AG04450 (cell line): ENCODE measurements around the gene RGS4. TPM values are rescaled to one million over a fixed set of nuclear protein-coding genes. Genes with fewer than 3 reads are reported as not detected.

Experiments
- CTCF ChIA-PET: fragments of 300-600, 350-600 bp; formaldehyde crosslinking; extraction: SDS; loops from one replicate; lab custom pipeline; 2022; ENCODE audit warnings: antibody characterized with exemption, inconsistent platforms; lab: Charles Lee
- POLR2A ChIA-PET: fragments of 350-600 bp; formaldehyde crosslinking; extraction: SDS; loops from one replicate; lab custom pipeline; 2021; ENCODE audit warnings: antibody characterized with exemption, inconsistent platforms; lab: Yijun Ruan, JAX
- DNase-seq: peaks from one replicate; pipeline ENCODE4 v3.0.0-alpha.2; 2011; ENCODE audit warnings: low read depth, low spot score
- H3K27ac ChIP-seq: one replicate; pipeline ENCODE4 v1.5.1; 2012; ENCODE audit warnings: low read depth, low read length, control low read depth
- H3K27me3 ChIP-seq: one replicate; pipeline ENCODE4 v1.6.0; 2012; ENCODE audit warnings: low read length; ENCODE audit not compliant: control insufficient read depth, insufficient read depth
- H3K4me3 ChIP-seq: 2 replicates; pipeline ENCODE4 v1.5.1; 2011; ENCODE audit warnings: mild to moderate bottlenecking, low read depth, low read length, control low read depth
- H3K9me3 ChIP-seq: 2 replicates; pipeline ENCODE4 v1.5.1; 2012; ENCODE audit warnings: low read length; ENCODE audit not compliant: control insufficient read depth, insufficient read depth
- polyA plus RNA-seq: library from polyadenylated mRNA; depleted of rRNA; stranded (reverse); fragments of >200 nt; gene quantifications from 2 replicates; pipeline ENCODE4 v1.2.3, GENCODE V29; 2011
- TF ChIP-seq, protein P1 (sequence below): IDR thresholded peaks from 2 replicates; pipeline ENCODE4 v1.5.1; 2011; ENCODE audit warnings: low read depth, low read length, control low read depth, inconsistent platforms

The RGS4 gene
- polyA plus RNA-seq, 1 experiment, result 20.2 TPM

GRCh38 chr1:163066168-163066567, 3.0 kb upstream of the RGS4 start:
- ChIA-PET POLR2A (no interaction called here), CTCF (interaction anchor here (0.9 to 8.0 kb wide), 2 partner anchors 111 to 188 kb away, joined by 3 to 182 read pairs; no protein-coding TSS in a partner anchor)
- no peak for DNase-seq
- Histone ChIP-seq H3K27ac (no peak overlapping the region), H3K27me3 (no peaks in the 10 kb centered on the region), H3K4me3 (no peak overlapping the region), H3K9me3 (no peaks in the 10 kb centered on the region)
- TF ChIP-seq, protein P1, sequence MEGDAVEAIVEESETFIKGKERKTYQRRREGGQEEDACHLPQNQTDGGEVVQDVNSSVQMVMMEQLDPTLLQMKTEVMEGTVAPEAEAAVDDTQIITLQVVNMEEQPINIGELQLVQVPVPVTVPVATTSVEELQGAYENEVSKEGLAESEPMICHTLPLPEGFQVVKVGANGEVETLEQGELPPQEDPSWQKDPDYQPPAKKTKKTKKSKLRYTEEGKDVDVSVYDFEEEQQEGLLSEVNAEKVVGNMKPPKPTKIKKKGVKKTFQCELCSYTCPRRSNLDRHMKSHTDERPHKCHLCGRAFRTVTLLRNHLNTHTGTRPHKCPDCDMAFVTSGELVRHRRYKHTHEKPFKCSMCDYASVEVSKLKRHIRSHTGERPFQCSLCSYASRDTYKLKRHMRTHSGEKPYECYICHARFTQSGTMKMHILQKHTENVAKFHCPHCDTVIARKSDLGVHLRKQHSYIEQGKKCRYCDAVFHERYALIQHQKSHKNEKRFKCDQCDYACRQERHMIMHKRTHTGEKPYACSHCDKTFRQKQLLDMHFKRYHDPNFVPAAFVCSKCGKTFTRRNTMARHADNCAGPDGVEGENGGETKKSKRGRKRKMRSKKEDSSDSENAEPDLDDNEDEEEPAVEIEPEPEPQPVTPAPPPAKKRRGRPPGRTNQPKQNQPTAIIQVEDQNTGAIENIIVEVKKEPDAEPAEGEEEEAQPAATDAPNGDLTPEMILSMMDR, result no peak

DNA sequence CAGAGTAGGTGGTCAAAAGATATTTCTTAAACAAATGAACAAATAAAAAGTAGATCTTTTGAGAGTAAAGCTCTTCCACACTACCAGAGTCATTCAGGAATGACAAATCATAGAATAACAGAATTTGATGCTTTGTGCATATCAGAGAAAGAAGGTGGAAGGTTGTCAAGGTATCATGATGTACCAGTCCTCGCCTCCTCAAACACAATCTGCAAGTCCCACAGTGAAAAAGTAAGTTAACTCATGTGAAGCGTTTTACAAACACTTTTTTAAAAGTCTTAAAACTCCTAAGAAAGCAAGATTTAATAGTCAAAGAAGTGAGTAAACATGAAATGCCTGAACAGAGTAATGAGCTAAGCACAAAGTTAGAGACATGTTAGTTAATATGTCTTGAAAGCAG, 2.5 kb upstream of the RGS4 start:
- ChIA-PET CTCF (interaction anchor here (0.8 to 9.1 kb wide), 4 partner anchors 110 to 248 kb away, joined by 3 to 260 read pairs (median 92); no protein-coding TSS in a partner anchor), POLR2A (no interaction called here)

DNA sequence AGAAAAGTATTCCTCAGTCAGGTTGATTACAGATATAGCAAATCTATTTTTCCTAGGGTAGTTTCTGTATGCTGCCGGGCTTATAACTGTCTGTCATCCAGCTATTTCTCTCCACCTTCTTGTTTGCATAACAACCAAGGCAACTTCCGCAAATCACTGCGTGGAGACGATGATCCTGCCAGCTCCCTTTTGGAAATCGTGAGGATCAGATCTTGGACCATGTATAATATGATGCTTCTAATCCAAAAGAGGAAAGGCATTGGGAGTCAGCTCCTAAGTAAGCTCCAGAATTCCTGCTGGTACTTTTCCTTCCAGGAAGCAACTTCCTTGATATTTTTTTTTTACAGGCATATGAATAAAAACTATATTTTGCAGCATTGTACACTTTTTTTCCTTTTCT, 445 bp upstream of the RGS4 start:
- TF ChIP-seq, protein P1, result no peak
- DNase-seq, result no peak
- CTCF ChIA-PET, result interaction anchor here (0.7 to 9.1 kb wide), 35 partner anchors 9 to 252 kb away, joined by 3 to 260 read pairs (median 6); partner anchors contain the start of genes CCDC190, NUF2 and RGS5
- H3K9me3 ChIP-seq, result no peaks in the 10 kb centered on the region
- POLR2A ChIA-PET, result interaction anchor here (0.8 to 1.2 kb wide), 5 partner anchors 163 to 253 kb away, joined by 3 to 7 read pairs (median 4); partner anchors contain the start of gene NUF2
- H3K27ac ChIP-seq, result no peak overlapping the region
- no peaks in the 10 kb centered on the region for H3K27me3 ChIP-seq
- H3K4me3 ChIP-seq, result peak overlapping the region; percentile 54

More for the DNA sequence above, 2.5 kb upstream of the RGS4 start:
- H3K27ac ChIP-seq, result no peak overlapping the region
- no peaks in the 10 kb centered on the region for H3K9me3 ChIP-seq
- H3K27me3 ChIP-seq, result no peaks in the 10 kb centered on the region
- TF ChIP-seq, protein P1, result no peak
- no peak for DNase-seq
- no peak overlapping the region for H3K4me3 ChIP-seq

GRCh38 chr1:163069655-163070277, 605 bp downstream of the RGS4 start:
- DNase-seq, result no peak
- POLR2A ChIA-PET, result interaction anchor here (0.6 to 1.2 kb wide), 6 partner anchors 164 to 252 kb away, joined by 3 to 7 read pairs (median 4); partner anchors contain the start of gene NUF2
- H3K4me3 ChIP-seq, result peak overlapping the region; percentile 54
- CTCF ChIA-PET, result interaction anchor here (0.5 to 9.1 kb wide), 45 partner anchors 12 to 378 kb away, joined by 3 to 260 read pairs (median 4); partner anchors contain the start of genes CCDC190, NUF2 and RGS5
- H3K27me3 ChIP-seq, result no peaks in the 10 kb centered on the region
- no peaks in the 10 kb centered on the region for H3K9me3 ChIP-seq
- no peak overlapping the region for H3K27ac ChIP-seq
- TF ChIP-seq, protein P1, result no peak
